NCI-H345 treated with DMSO at 0.1 percent for 48 hours (cell line): ENCODE measurements around the gene PEMT.

ENCODE experiments used
- DNase-seq: peaks from one replicate; lab custom pipeline; 2025; ENCODE audit not compliant: unreplicated experiment; lab: John Stamatoyannopoulos, UW

PEMT gene

GRCh38 chr17:17462048-17462824, 129.3 kb downstream of the PEMT start:
- DNase-seq = no peak

- no peak for DNase-seq
Measured at GRCh38 chr17:17460038-17460437, 131.5 kb downstream of the PEMT start.

GRCh38 chr17:17457680-17458079, 133.8 kb downstream of the PEMT start:
- DNase-seq = no peak

- no peak for DNase-seq
Measured at GRCh38 chr17:17456251-17456650, 135.3 kb downstream of the PEMT start.
